ENCODE measurements around the gene YDJC. TPM values are rescaled to one million over a fixed set of nuclear protein-coding genes. Genes with fewer than 3 reads are reported as not detected.

Gene YDJC
- total RNA-seq, 1 donor from 2014 or later: 15.7 TPM

- H3K27me3 Mint-ChIP-seq (ENCODE audit: unreplicated experiment): no peaks in the 10 kb centered on the region
Measured at GRCh38 chr22:21663738-21664137, 33.9 kb upstream of the YDJC start.

GRCh38 chr22:21661991-21662390, 32.2 kb upstream of the YDJC start:
- no peaks in the 10 kb centered on the region for H3K27me3 Mint-ChIP-seq (ENCODE audit: unreplicated experiment)
- H3K4me3 Mint-ChIP-seq (ENCODE audit: unreplicated experiment): no peak overlapping the region
- H3K36me3 Mint-ChIP-seq (ENCODE audit: unreplicated experiment): no peaks in the 10 kb centered on the region
- no peak overlapping the region for H3K27ac Mint-ChIP-seq (ENCODE audit: unreplicated experiment)
- H3K9me3 Mint-ChIP-seq (ENCODE audit: unreplicated experiment): no peaks in the 10 kb centered on the region
- H3K4me1 Mint-ChIP-seq (ENCODE audit: unreplicated experiment): peaks cover 10% of the 10 kb centered on the region
- no peak for DNase-seq (ENCODE audit: extremely low spot score, unreplicated experiment)
- no peak for TF ChIP-seq CTCF (IDR thresholded peaks at IDR 0.05)

More at GRCh38 chr22:21663738-21664137, 33.9 kb upstream of the YDJC start:
- no peaks in the 10 kb centered on the region for H3K36me3 Mint-ChIP-seq (ENCODE audit: unreplicated experiment)
- peak overlapping the region; percentile 36 for H3K4me3 Mint-ChIP-seq (ENCODE audit: unreplicated experiment)
- H3K4me1 Mint-ChIP-seq (ENCODE audit: unreplicated experiment): peaks cover 14% of the 10 kb centered on the region
- DNase-seq (ENCODE audit: extremely low spot score, unreplicated experiment): no peak
- no peak overlapping the region for H3K27ac Mint-ChIP-seq (ENCODE audit: unreplicated experiment)
- no peaks in the 10 kb centered on the region for H3K9me3 Mint-ChIP-seq (ENCODE audit: unreplicated experiment)
- TF ChIP-seq CTCF (IDR thresholded peaks at IDR 0.05): no peak

GRCh38 chr22:21660904-21661303, 31.1 kb upstream of the YDJC start:
- Mint-ChIP-seq H3K27me3 (ENCODE audit: unreplicated experiment) (no peaks in the 10 kb centered on the region), H3K4me1 (ENCODE audit: unreplicated experiment) (peaks cover 13% of the 10 kb centered on the region), H3K36me3 (ENCODE audit: unreplicated experiment) (no peaks in the 10 kb centered on the region), H3K9me3 (ENCODE audit: unreplicated experiment) (no peaks in the 10 kb centered on the region), H3K27ac (ENCODE audit: unreplicated experiment) (no peak overlapping the region), H3K4me3 (ENCODE audit: unreplicated experiment) (no peak overlapping the region)
- DNase-seq (ENCODE audit: extremely low spot score, unreplicated experiment): no peak
- TF ChIP-seq CTCF (IDR thresholded peaks at IDR 0.05): no peak

GRCh38 chr22:21659864-21660525, 30.2 kb upstream of the YDJC start:
- no peak for DNase-seq (ENCODE audit: extremely low spot score, unreplicated experiment)
- H3K27ac Mint-ChIP-seq (ENCODE audit: unreplicated experiment): no peak overlapping the region
- TF ChIP-seq CTCF (IDR thresholded peaks at IDR 0.05): no peak
- H3K4me1 Mint-ChIP-seq (ENCODE audit: unreplicated experiment): peaks cover 11% of the 10 kb centered on the region
- no peak overlapping the region for H3K4me3 Mint-ChIP-seq (ENCODE audit: unreplicated experiment)
- no peaks in the 10 kb centered on the region for H3K36me3 Mint-ChIP-seq (ENCODE audit: unreplicated experiment)
- H3K27me3 Mint-ChIP-seq (ENCODE audit: unreplicated experiment): no peaks in the 10 kb centered on the region
- no peaks in the 10 kb centered on the region for H3K9me3 Mint-ChIP-seq (ENCODE audit: unreplicated experiment)

- no peaks in the 10 kb centered on the region for H3K9me3 Mint-ChIP-seq (ENCODE audit: unreplicated experiment)
Measured at GRCh38 chr22:21657360-21658032, 27.7 kb upstream of the YDJC start.

More at GRCh38 chr22:21657360-21658032, 27.7 kb upstream of the YDJC start:
- no peak for TF ChIP-seq CTCF (IDR thresholded peaks at IDR 0.05)
- no peak for DNase-seq (ENCODE audit: extremely low spot score, unreplicated experiment)
- Mint-ChIP-seq H3K36me3 (ENCODE audit: unreplicated experiment) (no peaks in the 10 kb centered on the region), H3K4me1 (ENCODE audit: unreplicated experiment) (peaks cover 10% of the 10 kb centered on the region), H3K27ac (ENCODE audit: unreplicated experiment) (no peak overlapping the region), H3K27me3 (ENCODE audit: unreplicated experiment) (no peaks in the 10 kb centered on the region), H3K4me3 (ENCODE audit: unreplicated experiment) (peak overlapping the region; percentile 76)

Measured in osteocyte (in vitro differentiated cells).